Measurements from ENCODE around the gene DCTN2. TPM values are rescaled to one million over a fixed set of nuclear protein-coding genes. Genes with fewer than 3 reads are reported as not detected.

DCTN2 gene
- total and polyA plus RNA-seq, 2 experiments from 2014 or later, result 144 to 202 TPM

DNA sequence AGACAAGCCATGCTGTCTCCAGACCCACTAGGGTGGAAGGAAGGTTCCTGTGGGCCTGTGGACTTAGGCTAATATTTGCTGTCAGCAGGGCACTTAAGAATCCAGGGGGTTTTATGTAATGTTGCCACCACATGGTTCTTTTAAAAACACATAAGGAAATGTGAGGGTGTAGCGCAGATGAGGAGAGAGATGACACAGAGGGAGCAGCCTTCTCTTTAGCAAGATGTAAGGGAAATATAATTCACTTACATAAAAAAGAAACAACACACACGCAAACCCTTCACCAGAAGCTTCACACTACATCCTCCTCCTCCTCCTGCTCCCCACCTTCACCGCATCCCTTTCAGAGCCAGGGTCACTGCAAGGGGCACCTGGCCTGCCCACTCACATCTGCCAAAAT, 39.1 kb upstream of the DCTN2 start:
- no peak for DNase-seq
- H2AFZ ChIP-seq, result no peak overlapping the region
- H3K36me3 ChIP-seq (ENCODE audit: low read depth), result no peaks in the 10 kb centered on the region
- TF ChIP-seq EZH2 (IDR thresholded peaks at IDR 0.05; ENCODE audit: insufficient read depth, poor library complexity, severe bottlenecking) (no peak), EZH2phosphoT487 (IDR thresholded peaks at IDR 0.05; ENCODE audit: insufficient read depth, low read depth) (no peak)
- H3K4me1 ChIP-seq (ENCODE audit: insufficient read depth), result peaks cover 4% of the 10 kb centered on the region; the same call in 1 of the 2 replicates
- H3K79me2 ChIP-seq (ENCODE audit: insufficient read depth), result no peaks in the 10 kb centered on the region
- H3F3A ChIP-seq (ENCODE audit: insufficient read depth), result no peaks in the 10 kb centered on the region
- peaks cover 6% of the 10 kb centered on the region; the same call in 1 of the 2 replicates for H3K27me3 ChIP-seq (replicated peaks; ENCODE audit: insufficient read depth)
- H3K9ac ChIP-seq, result no peak overlapping the region
- no peaks in the 10 kb centered on the region for H3K9me2 ChIP-seq (ENCODE audit: insufficient read depth)
- H3K4me3 ChIP-seq, result no peak overlapping the region
- H4K20me1 ChIP-seq (ENCODE audit: insufficient read depth), result no peaks in the 10 kb centered on the region
- no peak overlapping the region for H3K27ac ChIP-seq
- no peak overlapping the region for H3K4me2 ChIP-seq (ENCODE audit: unreplicated experiment)
- no peaks in the 10 kb centered on the region for H3K9me3 ChIP-seq (ENCODE audit: low read depth)
- 82 to 84% methylated on average over 3 of the region's 3 CpGs for WGBS, 2 experiments (ENCODE audit: low coverage in 1 of 2, low lambda C conversion rate in 2 of 2, missing lambda C conversion rate in 2 of 2)
- in situ Hi-C loops (cut with MboI), result no loop called here

DNA sequence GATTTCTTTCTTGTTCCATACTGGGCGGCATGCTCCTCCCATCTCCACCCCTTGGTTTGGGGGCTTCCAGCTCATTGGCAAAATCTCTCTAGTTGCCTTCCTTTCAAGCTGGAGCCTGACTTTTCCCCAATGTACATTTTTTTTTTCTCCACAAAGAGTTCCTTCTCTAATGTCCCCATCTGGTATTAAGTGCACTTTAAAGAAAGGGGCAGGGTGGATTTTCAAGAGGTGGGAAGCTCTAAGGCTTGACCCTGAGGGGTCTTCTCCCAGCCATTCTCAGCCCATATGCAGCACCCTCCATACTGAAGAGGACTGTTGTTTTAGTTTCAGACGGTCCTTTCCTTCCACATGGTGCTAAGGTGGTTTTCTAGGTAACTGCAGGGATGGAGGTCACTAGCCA, 38.2 kb upstream of the DCTN2 start:
- H3K79me2 ChIP-seq (ENCODE audit: insufficient read depth), result no peaks in the 10 kb centered on the region
- peaks cover 6% of the 10 kb centered on the region; the same call in 1 of the 2 replicates for H3K27me3 ChIP-seq (replicated peaks; ENCODE audit: insufficient read depth)
- H3K27ac ChIP-seq, result no peak overlapping the region
- in situ Hi-C loops (cut with MboI), result no loop called here
- H4K20me1 ChIP-seq (ENCODE audit: insufficient read depth), result no peaks in the 10 kb centered on the region
- H3K4me3 ChIP-seq, result no peak overlapping the region
- H3K9ac ChIP-seq, result no peak overlapping the region
- TF ChIP-seq EZH2phosphoT487 (IDR thresholded peaks at IDR 0.05; ENCODE audit: insufficient read depth, low read depth), result no peak
- TF ChIP-seq EZH2 (IDR thresholded peaks at IDR 0.05; ENCODE audit: insufficient read depth, poor library complexity, severe bottlenecking), result no peak
- no peaks in the 10 kb centered on the region for H3K9me2 ChIP-seq (ENCODE audit: insufficient read depth)
- WGBS, 2 experiments (ENCODE audit: low coverage in 1 of 2, low lambda C conversion rate in 2 of 2, missing lambda C conversion rate in 2 of 2), result 75 to 83% methylated on average over 2 of the region's 2 CpGs
- no peak overlapping the region for H2AFZ ChIP-seq
- H3K36me3 ChIP-seq (ENCODE audit: low read depth), result no peaks in the 10 kb centered on the region
- H3F3A ChIP-seq (ENCODE audit: insufficient read depth), result no peaks in the 10 kb centered on the region
- H3K9me3 ChIP-seq (ENCODE audit: low read depth), result no peaks in the 10 kb centered on the region
- H3K4me1 ChIP-seq (ENCODE audit: insufficient read depth), result no peaks in the 10 kb centered on the region
- no peak for DNase-seq
- no peak overlapping the region for H3K4me2 ChIP-seq (ENCODE audit: unreplicated experiment)

DNA sequence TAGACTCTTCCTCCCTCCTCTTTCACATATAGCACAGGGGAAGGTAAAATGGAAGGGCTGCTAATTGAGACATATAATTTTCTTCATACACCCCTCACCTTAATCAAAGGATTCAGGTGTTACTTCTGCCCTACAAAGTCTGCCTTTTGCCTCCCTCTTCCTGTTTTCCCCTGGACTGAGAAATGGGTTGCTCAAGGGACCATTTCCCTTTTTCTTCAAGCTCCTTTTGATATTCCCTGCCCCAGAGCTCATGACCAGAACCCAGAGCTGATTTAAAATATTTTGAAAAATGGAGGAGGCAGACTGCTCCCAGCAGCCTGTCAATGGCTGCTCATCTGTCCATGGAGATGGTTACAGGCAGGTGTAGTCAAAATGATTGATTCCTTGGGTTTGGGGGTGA, 37.7 kb upstream of the DCTN2 start:
- Histone ChIP-seq H3K36me3 (ENCODE audit: low read depth) (no peaks in the 10 kb centered on the region), H2AFZ (no peak overlapping the region), H3K9me2 (ENCODE audit: insufficient read depth) (no peaks in the 10 kb centered on the region), H3K4me1 (ENCODE audit: insufficient read depth) (no peaks in the 10 kb centered on the region), H3K4me3 (no peak overlapping the region), H4K20me1 (ENCODE audit: insufficient read depth) (no peaks in the 10 kb centered on the region), H3K9ac (no peak overlapping the region), H3K27me3 (replicated peaks; ENCODE audit: insufficient read depth) (peaks cover 6% of the 10 kb centered on the region; the same call in 1 of the 2 replicates), H3K79me2 (ENCODE audit: insufficient read depth) (no peaks in the 10 kb centered on the region), H3F3A (ENCODE audit: insufficient read depth) (no peaks in the 10 kb centered on the region), H3K27ac (no peak overlapping the region), H3K4me2 (ENCODE audit: unreplicated experiment) (no peak overlapping the region), H3K9me3 (ENCODE audit: low read depth) (no peaks in the 10 kb centered on the region)
- in situ Hi-C loops (cut with MboI), result no loop called here
- TF ChIP-seq EZH2phosphoT487 (IDR thresholded peaks at IDR 0.05; ENCODE audit: insufficient read depth, low read depth), result no peak
- no peak for TF ChIP-seq EZH2 (IDR thresholded peaks at IDR 0.05; ENCODE audit: insufficient read depth, poor library complexity, severe bottlenecking)
- no peak for DNase-seq

DNA sequence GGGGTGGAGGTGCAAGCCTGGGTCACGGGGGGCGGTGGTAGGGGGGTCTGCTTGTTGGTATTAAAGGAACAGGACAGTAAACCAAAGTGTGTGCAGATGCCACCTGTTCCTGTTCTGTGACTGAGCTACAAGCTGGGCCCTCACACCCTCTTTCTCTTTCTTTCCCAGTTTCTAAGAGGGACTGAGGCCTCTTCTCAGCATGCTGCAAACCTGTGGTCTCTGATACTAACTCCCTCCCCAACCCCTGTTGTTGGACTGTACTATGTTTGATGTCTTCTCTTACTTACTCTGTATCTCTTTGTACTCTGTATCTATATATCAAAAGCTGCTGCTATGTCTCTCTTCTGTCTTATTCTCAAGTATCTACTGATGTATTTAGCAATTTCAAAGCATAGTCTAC, 37.1 kb upstream of the DCTN2 start:
- no peaks in the 10 kb centered on the region for H3K9me2 ChIP-seq (ENCODE audit: insufficient read depth)
- 98 to 100% methylated on average over 2 of the region's 2 CpGs for WGBS, 2 experiments (ENCODE audit: low coverage in 1 of 2, low lambda C conversion rate in 2 of 2, missing lambda C conversion rate in 2 of 2)
- peaks cover 6% of the 10 kb centered on the region; the same call in 1 of the 2 replicates for H3K27me3 ChIP-seq (replicated peaks; ENCODE audit: insufficient read depth)
- no peak overlapping the region for H2AFZ ChIP-seq
- no peak for TF ChIP-seq EZH2phosphoT487 (IDR thresholded peaks at IDR 0.05; ENCODE audit: insufficient read depth, low read depth)
- no peak for TF ChIP-seq EZH2 (IDR thresholded peaks at IDR 0.05; ENCODE audit: insufficient read depth, poor library complexity, severe bottlenecking)
- in situ Hi-C loops (cut with MboI), result no loop called here
- H3K79me2 ChIP-seq (ENCODE audit: insufficient read depth), result no peaks in the 10 kb centered on the region
- no peaks in the 10 kb centered on the region for H3K36me3 ChIP-seq (ENCODE audit: low read depth)
- H3F3A ChIP-seq (ENCODE audit: insufficient read depth), result no peaks in the 10 kb centered on the region
- H3K27ac ChIP-seq, result no peak overlapping the region
- DNase-seq, result no peak
- no peaks in the 10 kb centered on the region for H3K9me3 ChIP-seq (ENCODE audit: low read depth)
- H4K20me1 ChIP-seq (ENCODE audit: insufficient read depth), result no peaks in the 10 kb centered on the region
- H3K4me3 ChIP-seq, result no peak overlapping the region
- H3K4me1 ChIP-seq (ENCODE audit: insufficient read depth), result no peaks in the 10 kb centered on the region
- H3K4me2 ChIP-seq (ENCODE audit: unreplicated experiment), result no peak overlapping the region
- no peak overlapping the region for H3K9ac ChIP-seq
